Right forelimb (tissue), 1 donor: ENCODE measurements around the gene LPP.

Experiments
- DNase-seq: peaks from one replicate; pipeline ENCODE4 v3.0.0-alpha.2; 2018

LPP gene

DNA sequence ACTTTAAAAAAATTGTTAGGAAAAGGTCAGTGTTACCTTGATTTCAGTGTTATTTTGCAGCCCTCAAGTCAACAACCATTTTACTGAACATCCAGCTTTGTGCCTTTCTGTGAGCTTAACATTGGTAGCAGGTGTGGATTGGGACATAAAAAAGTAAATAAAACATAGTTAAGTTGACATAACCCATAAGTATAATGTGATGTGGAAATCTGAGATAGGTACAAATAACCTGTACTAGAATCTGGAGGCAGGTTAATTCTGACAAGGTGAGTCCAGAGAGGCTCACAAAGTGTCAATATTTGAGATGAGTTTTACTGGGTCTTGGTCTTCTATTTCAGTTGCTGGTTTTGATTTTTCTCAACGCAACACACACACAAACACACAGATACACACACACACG lies 151.3 kb downstream of the LPP start:
- DNase-seq = no peak

- DNase-seq = no peak
Observed at GRCh38 chr3:188306435-188307005, 152.6 kb downstream of the LPP start.

DNA sequence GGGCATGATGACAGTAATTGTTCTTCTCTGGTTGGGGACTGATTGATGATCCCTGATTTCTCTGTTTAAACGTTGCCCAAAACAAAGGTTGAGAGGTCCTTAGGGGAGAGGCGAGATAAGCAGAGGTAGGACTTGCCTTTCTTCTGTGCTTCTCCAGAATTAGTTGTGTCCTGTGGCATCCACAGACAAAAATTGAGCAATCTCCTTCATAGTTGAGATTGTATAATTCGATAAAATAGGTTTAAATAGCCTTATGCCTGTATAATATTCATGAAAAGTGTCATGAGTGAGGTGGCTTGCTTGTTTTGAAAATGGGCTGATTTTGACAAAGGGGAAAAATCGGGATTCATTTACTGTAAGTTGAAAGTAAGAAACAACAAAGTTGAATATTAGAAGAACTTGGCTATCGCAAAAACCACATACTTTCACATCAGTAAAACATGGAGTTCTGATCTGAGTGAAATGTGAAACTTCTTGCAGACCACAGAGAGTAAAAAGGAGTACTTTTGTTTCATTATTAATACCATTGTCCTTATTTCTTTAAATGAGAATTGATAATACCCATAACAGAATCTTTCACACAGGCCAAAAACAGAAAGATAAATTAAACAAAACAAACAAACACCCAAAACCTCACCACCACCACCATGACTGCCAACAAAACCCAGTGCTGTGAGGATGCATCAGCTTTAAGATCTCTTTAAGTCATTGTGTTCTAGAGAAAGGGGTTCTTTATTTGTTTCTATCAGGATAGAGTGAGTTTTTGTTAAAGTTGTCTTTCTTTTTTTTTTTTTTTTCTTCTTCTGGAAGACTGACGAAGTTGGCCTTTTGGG lies 155.7 kb downstream of the LPP start:
- no peak for DNase-seq

DNA sequence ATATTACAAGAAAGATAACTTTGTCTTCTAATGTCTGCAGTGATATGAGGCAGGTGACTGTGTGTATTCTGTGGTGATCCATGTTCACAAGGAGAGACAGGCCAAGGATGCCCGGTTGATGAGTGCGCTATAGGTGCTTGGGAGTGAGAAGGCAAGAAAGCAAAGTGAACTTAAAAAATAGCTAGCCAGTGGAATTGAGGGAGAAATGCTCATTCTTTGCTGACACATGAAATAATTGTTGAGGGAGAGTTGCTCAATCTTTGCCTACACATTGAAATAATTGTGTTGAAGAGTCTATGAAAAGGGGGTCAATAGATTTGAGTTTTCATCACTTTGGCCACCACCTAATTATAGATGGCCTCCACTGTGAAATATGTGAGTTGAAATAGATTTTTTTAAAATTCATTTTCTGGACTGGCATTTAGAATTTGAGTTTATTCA lies 156.3 kb downstream of the LPP start:
- DNase-seq = no peak

GRCh38 chr3:188315553-188315952 lies 161.6 kb downstream of the LPP start:
- DNase-seq = no peak

GRCh38 chr3:188316021-188316722 lies 162.2 kb downstream of the LPP start:
- no peak for DNase-seq

- no peak for DNase-seq
Observed at GRCh38 chr3:188316723-188317070, 162.7 kb downstream of the LPP start.

DNA sequence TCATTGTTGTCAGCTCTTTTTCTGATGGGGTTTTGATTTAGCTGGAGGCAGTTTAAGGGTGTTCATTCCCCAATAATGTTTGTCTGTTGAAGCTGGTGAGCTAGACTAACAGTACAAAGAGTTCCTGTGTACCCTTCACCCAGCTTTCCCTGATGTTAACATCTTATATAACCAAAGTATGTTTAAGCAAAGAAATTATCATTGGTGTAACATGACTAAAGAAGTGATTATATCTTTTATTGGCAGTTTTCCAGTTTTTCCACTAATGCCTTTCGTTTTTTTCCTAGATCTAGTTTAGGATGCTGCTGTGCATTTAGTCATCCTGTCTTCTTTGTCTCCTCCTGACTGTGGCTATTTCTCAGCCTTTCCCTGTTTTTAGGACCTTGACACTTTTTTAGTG lies 165.6 kb downstream of the LPP start:
- no peak for DNase-seq

GRCh38 chr3:188320757-188321156 lies 166.8 kb downstream of the LPP start:
- DNase-seq = no peak

DNA sequence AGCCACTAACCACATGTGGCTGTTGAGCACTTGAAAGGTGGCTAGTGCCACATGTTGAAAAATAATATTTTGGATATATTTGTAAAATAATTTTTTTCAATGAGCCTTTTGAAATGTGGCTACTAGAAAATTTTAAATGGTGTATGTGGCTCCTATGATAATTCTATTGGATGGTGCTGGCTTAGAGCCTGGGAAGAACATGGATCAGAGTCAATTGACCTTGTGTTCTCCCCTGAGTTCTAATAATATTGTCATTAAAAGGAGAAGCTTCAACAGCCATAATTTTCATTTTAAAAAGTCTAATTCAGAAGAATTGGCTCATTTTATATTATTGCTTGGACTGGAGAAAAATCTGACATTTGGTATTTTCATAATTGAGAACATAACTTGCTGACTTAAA lies 167.3 kb downstream of the LPP start:
- no peak for DNase-seq

DNA sequence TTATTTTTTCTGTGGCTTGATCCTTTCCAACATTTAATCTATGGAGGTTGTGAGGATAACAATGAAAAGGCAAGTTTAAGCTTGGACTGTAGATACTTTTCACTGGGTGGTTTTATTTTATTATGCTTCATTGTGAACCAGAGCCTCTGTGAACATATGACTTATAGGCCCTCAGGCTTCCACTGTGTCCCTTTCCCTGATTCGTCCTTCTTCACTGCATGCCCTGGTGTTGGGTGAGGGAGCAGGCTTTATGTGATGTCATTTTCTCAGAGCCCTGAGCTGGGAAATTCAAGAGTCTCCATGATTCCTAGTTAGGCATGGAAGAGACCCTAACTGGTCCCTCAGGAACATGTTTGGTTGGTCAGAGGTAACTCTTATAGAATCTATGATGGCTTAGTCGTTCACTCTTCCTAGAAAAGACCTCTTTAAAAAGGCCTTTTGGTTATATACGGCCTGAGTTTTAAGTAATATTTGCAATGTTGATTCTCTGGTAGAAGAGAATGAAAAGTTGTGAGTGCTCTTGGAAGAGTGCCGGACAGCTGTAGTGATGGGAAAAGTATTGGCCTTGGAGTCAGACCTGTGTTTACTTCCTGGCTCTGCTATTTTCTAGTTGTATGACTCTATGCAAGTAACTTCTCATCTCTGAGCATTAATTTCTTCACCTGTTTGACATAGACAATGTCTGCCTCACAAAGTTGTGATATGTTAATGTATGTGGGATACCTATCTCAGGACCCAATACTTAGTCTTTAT lies 168.4 kb downstream of the LPP start:
- DNase-seq = no peak

DNA sequence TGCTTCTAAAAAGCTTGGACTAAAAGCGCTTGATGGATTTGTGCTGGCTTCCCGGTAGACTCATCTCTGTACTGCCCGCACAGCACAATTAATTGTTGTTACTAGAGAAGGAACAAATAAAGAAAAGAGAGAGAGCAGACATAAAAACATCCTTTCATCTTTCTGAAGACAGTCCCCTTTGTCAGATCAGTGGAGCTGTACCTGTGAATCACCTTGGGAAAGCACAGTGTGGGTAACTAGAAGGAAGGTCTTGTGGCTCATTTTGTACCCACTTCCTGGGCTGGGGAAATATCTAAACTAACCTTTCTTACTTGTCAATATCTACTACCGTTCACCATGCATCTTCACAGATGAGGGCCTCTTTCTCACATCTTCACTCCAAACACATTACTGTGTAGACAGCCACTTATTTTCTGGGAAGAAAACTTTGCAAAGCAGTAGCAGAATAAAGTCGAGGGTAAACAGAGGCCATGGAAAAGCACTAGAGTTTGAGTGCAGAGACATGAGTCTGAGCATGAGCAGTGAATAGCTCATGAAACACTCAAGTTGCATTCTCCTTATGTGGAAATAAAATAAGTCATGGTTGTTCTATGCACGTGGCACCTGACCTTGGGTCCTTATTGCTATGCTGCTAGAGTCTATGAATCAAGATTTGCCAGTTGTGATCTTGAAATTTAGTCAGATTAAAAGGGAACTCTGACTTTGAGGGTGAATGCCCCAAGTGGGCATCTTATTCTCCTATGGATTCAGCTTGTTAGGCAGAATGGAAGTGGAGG lies 169.3 kb downstream of the LPP start:
- DNase-seq = no peak

DNA sequence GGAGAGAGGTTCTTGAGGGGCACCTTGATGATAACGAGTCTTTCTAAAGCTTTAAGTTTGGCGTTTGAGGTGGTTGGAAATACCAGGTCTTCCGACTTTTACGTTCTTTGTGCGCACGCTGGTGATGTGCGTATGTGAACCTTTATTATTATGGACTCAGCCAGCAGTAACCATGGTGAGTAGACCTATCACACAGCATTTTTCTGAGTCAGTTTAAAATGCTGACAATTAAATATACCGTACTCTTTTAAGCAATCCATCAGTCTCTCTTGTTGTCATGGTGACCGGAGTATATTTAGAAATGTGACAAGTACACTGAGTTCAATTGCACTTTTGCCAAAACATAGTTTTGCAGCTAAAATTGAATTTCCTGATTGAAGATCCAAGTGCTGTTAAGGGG lies 172.2 kb downstream of the LPP start:
- no peak for DNase-seq

GRCh38 chr3:188326968-188327367 lies 173.0 kb downstream of the LPP start:
- no peak for DNase-seq

DNA sequence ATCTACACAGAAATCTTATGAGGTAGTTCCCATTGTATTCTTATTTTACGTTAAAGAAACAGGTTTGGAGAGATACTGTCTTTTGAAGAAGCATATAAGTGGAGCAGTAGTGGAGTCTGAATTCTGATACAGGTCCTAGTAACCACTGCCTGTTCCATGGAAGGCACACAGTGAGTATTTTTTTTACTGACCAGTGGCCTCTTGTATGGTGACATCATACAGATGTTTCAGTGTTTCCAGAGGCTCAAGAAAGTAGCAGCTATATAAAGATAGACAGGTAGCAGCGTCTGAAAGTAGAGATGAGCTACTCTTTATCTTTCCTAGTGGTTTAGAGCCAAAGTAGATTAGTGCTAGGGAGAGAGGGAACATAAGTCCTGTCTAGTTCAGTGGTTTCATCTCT lies 173.5 kb downstream of the LPP start:
- no peak for DNase-seq

GRCh38 chr3:188330138-188330537 lies 176.2 kb downstream of the LPP start:
- no peak for DNase-seq

DNA sequence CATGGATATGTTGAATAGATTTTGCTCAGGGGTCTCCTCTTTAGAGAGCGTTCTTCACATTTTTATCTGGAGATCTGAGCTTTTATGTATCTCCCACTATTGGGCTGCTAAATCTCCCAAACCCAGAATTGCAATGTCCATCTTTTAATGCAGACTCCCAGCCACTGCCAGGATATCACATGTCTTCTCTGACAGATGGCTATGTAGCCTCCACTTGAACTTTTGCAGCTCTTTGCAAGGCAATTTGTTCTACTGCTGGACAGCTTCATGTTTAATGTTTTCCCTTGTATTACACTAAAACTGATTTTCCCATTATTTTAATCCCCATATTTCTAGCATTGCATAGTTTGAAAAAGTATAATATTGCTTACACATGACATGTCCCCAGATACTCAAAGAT lies 177.2 kb downstream of the LPP start:
- DNase-seq = no peak

- no peak for DNase-seq
Observed at GRCh38 chr3:188332085-188332484, 178.1 kb downstream of the LPP start.

DNA sequence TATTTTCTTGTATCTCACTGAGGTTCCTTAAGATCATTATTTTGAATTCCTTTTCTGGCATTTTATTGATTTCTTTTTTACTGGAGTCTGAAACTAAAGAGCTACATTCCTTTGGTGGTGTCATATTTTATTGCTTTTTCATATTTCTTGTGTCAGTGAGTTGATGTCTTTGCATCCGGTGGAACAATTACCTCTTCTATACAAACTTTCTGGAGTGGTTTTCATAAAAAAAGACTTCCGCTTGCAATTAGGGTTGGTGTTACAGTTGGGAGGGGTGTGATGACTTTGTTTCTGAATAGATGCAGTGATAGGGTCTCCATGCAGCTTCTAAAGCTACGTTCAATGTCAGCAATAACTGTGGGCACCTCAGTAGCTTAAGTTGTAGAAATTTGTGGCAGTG lies 181.7 kb downstream of the LPP start:
- no peak for DNase-seq

GRCh38 chr3:188336178-188336577 lies 182.2 kb downstream of the LPP start:
- DNase-seq = no peak

DNA sequence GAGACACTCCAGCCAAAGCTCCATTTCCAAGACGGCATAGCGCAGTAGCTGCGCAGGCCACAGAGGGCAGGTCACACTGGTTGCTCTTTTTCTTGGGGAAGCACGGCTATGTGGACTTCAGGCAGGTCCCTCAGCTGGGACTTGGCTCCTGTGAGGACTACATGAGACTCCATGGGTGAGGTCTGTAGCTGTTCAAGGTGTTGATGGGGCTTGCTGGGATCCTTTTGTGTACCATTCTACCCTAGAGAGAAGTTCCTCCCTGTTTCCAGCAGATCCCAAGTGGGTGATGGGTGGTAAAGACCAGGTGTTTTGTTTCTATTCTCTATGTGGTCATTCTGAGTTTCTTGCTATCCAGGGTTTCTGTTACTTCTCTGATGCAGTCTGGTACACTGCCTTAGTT lies 183.3 kb downstream of the LPP start:
- no peak for DNase-seq

DNA sequence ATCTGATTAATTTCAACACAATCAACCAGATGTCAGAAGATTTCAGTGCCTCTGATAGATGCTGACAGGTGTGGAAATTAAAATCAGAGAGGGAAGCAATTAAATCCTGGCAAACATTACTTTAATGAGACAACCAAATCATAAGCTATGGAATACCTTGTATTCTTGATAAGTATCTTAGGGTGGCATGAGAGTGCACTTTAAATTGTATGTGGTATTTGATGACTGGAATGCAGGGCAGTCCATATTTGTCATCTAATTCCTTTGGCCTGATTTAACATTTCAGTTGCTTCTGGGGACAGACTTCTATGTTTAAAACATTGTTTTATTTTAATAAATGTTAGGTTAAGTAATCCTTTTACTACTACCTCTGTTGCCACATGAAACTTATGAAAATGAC lies 184.1 kb downstream of the LPP start:
- no peak for DNase-seq
